GM23338 (cell line): ENCODE measurements around the gene ROR1. TPM values are rescaled to one million over a fixed set of nuclear protein-coding genes. Genes with fewer than 3 reads are reported as not detected.

ENCODE experiments used
- ATAC-seq: fragments of 200-7000 bp; cut with Tn5 transposase; 3 replicates; pipeline ENCODE4 v1.9.1; 2020
- DNase-seq: peaks from one replicate; pipeline ENCODE4 v3.0.0-alpha.2; 2015; ENCODE audit warnings: low spot score
- H2AFZ ChIP-seq: fragments of 200-600 bp; sonication (generic); 2 replicates; pipeline ENCODE4 v1.8.0; 2016; ENCODE audit warnings: antibody characterized with exemption, mild to moderate bottlenecking, moderate library complexity
- H3F3A ChIP-seq: fragments of 200-600 bp; sonication (generic); replicated peaks from 2 replicates; pipeline ENCODE4 v1.8.0; 2017; ENCODE audit warnings: antibody characterized with exemption, mixed run types, low read depth
- H3K27ac ChIP-seq: fragments of 200-600 bp; sonication (generic); 2 replicates; pipeline ENCODE4 v1.6.1; 2016; ENCODE audit warnings: low read depth
- H3K27me3 ChIP-seq: fragments of 200-600 bp; sonication (generic); 2 replicates; pipeline ENCODE4 v1.8.0; 2016; ENCODE audit warnings: mild to moderate bottlenecking, mixed run types, moderate library complexity; ENCODE audit not compliant: insufficient read depth
- H3K36me3 ChIP-seq: fragments of 200-600 bp; sonication (generic); 2 replicates; pipeline ENCODE4 v1.8.0; 2016; ENCODE audit warnings: mild to moderate bottlenecking; ENCODE audit not compliant: insufficient read depth
- H3K4me1 ChIP-seq: fragments of 200-600 bp; sonication (generic); 2 replicates; pipeline ENCODE4 v1.8.0; 2016; ENCODE audit warnings: mild to moderate bottlenecking, moderate library complexity; ENCODE audit not compliant: insufficient read depth
- H3K4me2 ChIP-seq: fragments of 200-600 bp; sonication (generic); 2 replicates; pipeline ENCODE4 v1.7.1; 2017; ENCODE audit warnings: mixed run types
- H3K4me3 ChIP-seq: fragments of 200-600 bp; sonication (generic); 2 replicates; pipeline ENCODE4 v1.6.1; 2016; ENCODE audit warnings: mixed run types
- H3K79me2 ChIP-seq: fragments of 200-600 bp; sonication (generic); replicated peaks from 2 replicates; pipeline ENCODE4 v1.8.0; 2017; ENCODE audit warnings: mild to moderate bottlenecking; ENCODE audit not compliant: insufficient read depth
- H3K9me2 ChIP-seq: fragments of 200-600 bp; sonication (generic); 2 replicates; pipeline ENCODE4 v1.8.0; 2017; ENCODE audit not compliant: insufficient read depth
- H4K20me1 ChIP-seq: fragments of 200-600 bp; sonication (generic); replicated peaks from 2 replicates; pipeline ENCODE4 v1.8.0; 2017; ENCODE audit warnings: mild to moderate bottlenecking; ENCODE audit not compliant: insufficient read depth
- H3K27ac Mint-ChIP-seq: 2 replicates; pipeline ENCODE4 v1.8.0; 2020; ENCODE audit warnings: inconsistent platforms, mild to moderate bottlenecking, moderate library complexity, mixed read lengths
- H3K27me3 Mint-ChIP-seq: 3 replicates; pipeline ENCODE4 v1.8.0; 2022; ENCODE audit warnings: low read depth, mild to moderate bottlenecking, moderate library complexity, mixed read lengths, inconsistent platforms; ENCODE audit not compliant: insufficient read depth, poor library complexity
- H3K36me3 Mint-ChIP-seq: 3 replicates; pipeline ENCODE4 v1.8.0; 2021; ENCODE audit warnings: low read depth, mild to moderate bottlenecking, inconsistent platforms, moderate library complexity, mixed read lengths
- H3K4me1 Mint-ChIP-seq: 3 replicates; pipeline ENCODE4 v1.8.0; 2020; ENCODE audit warnings: mild to moderate bottlenecking, inconsistent platforms, mixed read lengths
- H3K4me3 Mint-ChIP-seq: 3 replicates; pipeline ENCODE4 v1.8.0; 2021; ENCODE audit warnings: moderate library complexity, mild to moderate bottlenecking, inconsistent platforms, mixed read lengths
- H3K9me3 Mint-ChIP-seq: 3 replicates; pipeline ENCODE4 v1.8.0; 2020; ENCODE audit warnings: moderate library complexity, mild to moderate bottlenecking, inconsistent platforms, mixed read lengths
- EZH2 ChIP-seq: fragments of 200-600 bp; sonication (generic); IDR thresholded peaks from one replicate; pipeline ENCODE4 v1.8.0; 2017; ENCODE audit warnings: antibody characterized with exemption, mild to moderate bottlenecking, low read depth; ENCODE audit not compliant: unreplicated experiment
- EZH2phosphoT487 ChIP-seq: fragments of 200-600 bp; sonication (generic); IDR thresholded peaks from one replicate; pipeline ENCODE4 v1.8.1; 2018; ENCODE audit warnings: antibody characterized with exemption; ENCODE audit not compliant: unreplicated experiment
- JUNB ChIP-seq: IDR thresholded peaks from one replicate; pipeline ENCODE4 v1.6.1; 2016; ENCODE audit warnings: antibody characterized with exemption; ENCODE audit not compliant: unreplicated experiment
- NANOG ChIP-seq: IDR thresholded peaks from 2 replicates; pipeline ENCODE4 v1.6.1; 2016; ENCODE audit warnings: antibody characterized with exemption, borderline replicate concordance
- POLR2AphosphoS5 ChIP-seq: IDR thresholded peaks from 2 replicates; pipeline ENCODE4 v1.6.1; 2016; ENCODE audit warnings: antibody characterized with exemption, low read depth
- STAT1 ChIP-seq: IDR thresholded peaks from one replicate; pipeline ENCODE4 v1.6.1; 2016; ENCODE audit warnings: antibody characterized with exemption; ENCODE audit not compliant: unreplicated experiment
- ZNF114 ChIP-seq: fragments of 250-450 bp; sonication (Bioruptor Pico); IDR thresholded peaks from 2 replicates; pipeline ENCODE4 v1.5.0; 2020; ENCODE audit warnings: mild to moderate bottlenecking, moderate library complexity
- ZNF331 ChIP-seq: fragments of 250-450 bp; sonication (Bioruptor Pico); IDR thresholded peaks from 2 replicates; pipeline ENCODE4 v1.5.0; 2020; ENCODE audit warnings: low read depth, mild to moderate bottlenecking, moderate library complexity
- ZNF462 ChIP-seq: fragments of 250-450 bp; sonication (Bioruptor Pico); IDR thresholded peaks from 2 replicates; pipeline ENCODE4 v1.5.0; 2020; ENCODE audit warnings: mild to moderate bottlenecking, moderate library complexity
- polyA plus RNA-seq: library from polyadenylated mRNA; unstranded; fragments of >200 nt; fragmentation: Nextera tagmentation; extraction: Ambion mirVana; gene quantifications from 2 replicates; pipeline ENCODE4 v1.2.1, GENCODE V29; 2016
- total RNA-seq: library from RNA; depleted of rRNA; stranded (reverse); fragments of >200 nt; shearing (Covaris generic); gene quantifications from 2 replicates; pipeline ENCODE4 v1.2.3, GENCODE V29; 2014
- TF ChIP-seq, protein P1 (sequence below): IDR thresholded peaks from one replicate; pipeline ENCODE4 v1.6.1; 2018; ENCODE audit warnings: antibody characterized with exemption; ENCODE audit not compliant: unreplicated experiment

ROR1 gene
- total and polyA plus RNA-seq, 2 experiments from 2014 or later = 59.7 to 96.0 TPM

DNA sequence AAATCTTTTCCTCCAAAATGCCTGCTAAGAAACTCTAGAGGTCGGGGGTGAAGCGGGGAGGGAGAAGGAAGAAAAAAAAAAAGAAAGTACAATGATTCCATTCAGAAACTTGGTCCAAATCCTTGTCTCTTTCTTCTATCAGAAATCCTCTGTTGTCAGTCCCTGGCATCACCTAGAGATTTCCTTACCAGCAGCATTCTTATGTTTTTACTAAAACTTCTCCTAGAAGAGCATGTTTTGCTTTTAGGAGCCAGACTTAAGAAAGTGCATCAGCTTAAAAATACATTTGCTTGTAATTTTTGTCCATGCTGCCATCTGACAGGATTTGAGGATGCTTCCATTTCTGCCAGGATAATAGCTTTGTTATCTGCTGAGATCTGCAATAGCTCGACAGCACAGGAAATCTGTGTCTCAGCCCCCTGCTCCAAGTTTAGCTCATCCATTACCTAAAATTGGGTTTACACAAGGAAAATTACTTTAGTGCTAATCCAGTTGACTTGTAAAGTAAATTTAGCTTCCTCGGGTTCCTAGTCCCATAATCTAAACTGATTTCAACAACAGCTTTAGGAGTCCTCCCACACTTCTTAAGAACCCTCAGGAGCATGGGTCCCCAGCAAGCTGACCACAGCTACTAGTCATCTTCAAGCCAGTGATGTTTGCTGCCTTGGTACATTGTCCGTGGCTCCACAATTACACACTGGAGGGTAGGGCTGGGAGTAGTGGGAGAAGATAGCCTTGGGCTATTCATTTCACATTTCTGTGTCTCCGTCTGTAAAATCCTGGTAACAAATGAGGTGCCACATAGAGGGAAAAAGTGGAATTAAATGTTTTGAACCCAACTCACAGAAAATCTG, 337.3 kb downstream of the ROR1 start:
- H3K4me3 Mint-ChIP-seq = no peak overlapping the region
- Histone ChIP-seq H3F3A (no peaks in the 10 kb centered on the region), H3K4me3 (no peak overlapping the region), H3K36me3 (no peaks in the 10 kb centered on the region), H3K79me2 (peaks cover 24% of the 10 kb centered on the region), H3K9me2 (no peaks in the 10 kb centered on the region), H2AFZ (no peak overlapping the region), H4K20me1 (peaks cover 27% of the 10 kb centered on the region), H3K27ac (no peak overlapping the region), H3K4me1 (peaks cover 10% of the 10 kb centered on the region; the same call in 1 of the 2 replicates), H3K27me3 (no peaks in the 10 kb centered on the region), H3K4me2 (no peak overlapping the region)
- H3K27me3 Mint-ChIP-seq = peaks cover 4% of the 10 kb centered on the region
- no peak overlapping the region; the same call in 1 of the 2 replicates for H3K27ac Mint-ChIP-seq
- H3K36me3 Mint-ChIP-seq = no peaks in the 10 kb centered on the region
- H3K9me3 Mint-ChIP-seq = no peaks in the 10 kb centered on the region
- TF ChIP-seq ZNF114 = no peak
- no peak for TF ChIP-seq EZH2
- TF ChIP-seq NANOG = no peak
- no peak for TF ChIP-seq JUNB
- no peak for TF ChIP-seq ZNF331
- peaks cover 43% of the 10 kb centered on the region for H3K4me1 Mint-ChIP-seq
- ATAC-seq (no peak), DNase-seq (no peak)

DNA sequence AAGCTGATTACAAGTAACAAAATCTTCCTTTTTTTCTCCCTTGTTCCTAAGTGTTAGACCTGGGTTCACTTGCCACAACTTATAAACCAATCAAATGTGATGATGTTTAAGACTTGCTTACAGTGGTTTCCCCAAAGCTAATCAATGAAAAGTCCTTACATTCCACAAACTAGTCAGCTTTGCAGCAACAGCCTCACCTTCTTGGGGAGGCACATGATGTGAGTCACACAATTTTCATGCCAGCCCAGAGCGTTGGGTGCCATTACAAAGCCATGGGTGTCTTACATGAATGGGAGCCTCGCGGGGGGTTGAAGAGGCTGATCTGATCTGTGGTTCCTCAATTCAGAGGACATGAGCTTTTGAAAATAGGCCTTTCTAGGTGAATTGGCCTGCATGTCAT, 338.0 kb downstream of the ROR1 start:
- no peak overlapping the region for H2AFZ ChIP-seq
- Mint-ChIP-seq H3K4me1 (peaks cover 37% of the 10 kb centered on the region), H3K9me3 (no peaks in the 10 kb centered on the region), H3K27ac (peak overlapping the region; percentile 32; the same call in 1 of the 2 replicates), H3K27me3 (peaks cover 2% of the 10 kb centered on the region), H3K36me3 (no peaks in the 10 kb centered on the region), H3K4me3 (no peak overlapping the region)
- H4K20me1 ChIP-seq = peaks cover 27% of the 10 kb centered on the region
- no peaks in the 10 kb centered on the region for H3F3A ChIP-seq
- peak; percentile 23; the same call in 2 of the 3 replicates for ATAC-seq
- H3K79me2 ChIP-seq = peaks cover 17% of the 10 kb centered on the region
- H3K9me2 ChIP-seq = no peaks in the 10 kb centered on the region
- H3K4me2 ChIP-seq = no peak overlapping the region
- no peak for DNase-seq
- H3K4me3 ChIP-seq = no peak overlapping the region
- no peaks in the 10 kb centered on the region for H3K27me3 ChIP-seq
- no peaks in the 10 kb centered on the region for H3K36me3 ChIP-seq
- no peak overlapping the region for H3K27ac ChIP-seq
- H3K4me1 ChIP-seq = peaks cover 4% of the 10 kb centered on the region; the same call in 1 of the 2 replicates
- no peak for TF ChIP-seq ZNF462 (CRISPR knock-in tag)
- no peak for TF ChIP-seq ZNF331
- TF ChIP-seq EZH2phosphoT487 = no peak
- TF ChIP-seq POLR2AphosphoS5 = no peak
- TF ChIP-seq JUNB = no peak
- TF ChIP-seq, protein P1, sequence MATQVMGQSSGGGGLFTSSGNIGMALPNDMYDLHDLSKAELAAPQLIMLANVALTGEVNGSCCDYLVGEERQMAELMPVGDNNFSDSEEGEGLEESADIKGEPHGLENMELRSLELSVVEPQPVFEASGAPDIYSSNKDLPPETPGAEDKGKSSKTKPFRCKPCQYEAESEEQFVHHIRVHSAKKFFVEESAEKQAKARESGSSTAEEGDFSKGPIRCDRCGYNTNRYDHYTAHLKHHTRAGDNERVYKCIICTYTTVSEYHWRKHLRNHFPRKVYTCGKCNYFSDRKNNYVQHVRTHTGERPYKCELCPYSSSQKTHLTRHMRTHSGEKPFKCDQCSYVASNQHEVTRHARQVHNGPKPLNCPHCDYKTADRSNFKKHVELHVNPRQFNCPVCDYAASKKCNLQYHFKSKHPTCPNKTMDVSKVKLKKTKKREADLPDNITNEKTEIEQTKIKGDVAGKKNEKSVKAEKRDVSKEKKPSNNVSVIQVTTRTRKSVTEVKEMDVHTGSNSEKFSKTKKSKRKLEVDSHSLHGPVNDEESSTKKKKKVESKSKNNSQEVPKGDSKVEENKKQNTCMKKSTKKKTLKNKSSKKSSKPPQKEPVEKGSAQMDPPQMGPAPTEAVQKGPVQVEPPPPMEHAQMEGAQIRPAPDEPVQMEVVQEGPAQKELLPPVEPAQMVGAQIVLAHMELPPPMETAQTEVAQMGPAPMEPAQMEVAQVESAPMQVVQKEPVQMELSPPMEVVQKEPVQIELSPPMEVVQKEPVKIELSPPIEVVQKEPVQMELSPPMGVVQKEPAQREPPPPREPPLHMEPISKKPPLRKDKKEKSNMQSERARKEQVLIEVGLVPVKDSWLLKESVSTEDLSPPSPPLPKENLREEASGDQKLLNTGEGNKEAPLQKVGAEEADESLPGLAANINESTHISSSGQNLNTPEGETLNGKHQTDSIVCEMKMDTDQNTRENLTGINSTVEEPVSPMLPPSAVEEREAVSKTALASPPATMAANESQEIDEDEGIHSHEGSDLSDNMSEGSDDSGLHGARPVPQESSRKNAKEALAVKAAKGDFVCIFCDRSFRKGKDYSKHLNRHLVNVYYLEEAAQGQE = no peak
- no peak for TF ChIP-seq STAT1
- TF ChIP-seq ZNF114 = no peak
